GM12892 (cell line): ENCODE measurements around the gene LCN15.

ENCODE experiments used
- POLR2A ChIP-seq: IDR thresholded peaks from 2 replicates; pipeline ENCODE4 v1.6.1; 2011; ENCODE audit warnings: low read depth, low read length, control low read depth
- POLR2AphosphoS5 ChIP-seq: IDR thresholded peaks from 2 replicates; pipeline ENCODE4 v1.6.1; 2011; ENCODE audit warnings: low read depth, low read length, control low read depth
- TAF1 ChIP-seq: IDR thresholded peaks from 2 replicates; pipeline ENCODE4 v1.6.1; 2011; ENCODE audit warnings: low read depth, mild to moderate bottlenecking, control low read depth, low read length, borderline replicate concordance

- TF ChIP-seq POLR2A (no peak), POLR2AphosphoS5 (no peak), TAF1 (no peak)
Observed at GRCh38 chr9:136721339-136722092, 42.8 kb downstream of the LCN15 start.
